Sigmoid colon (tissue), 4 donors: ENCODE data around the gene CMSS1.

Source experiments
- CTCF ChIP-seq, 4 experiments: fragments of 450-650 bp in 3 of 4; fragments of 200-600 bp in 1 of 4; IDR thresholded peaks; one replicate each; pipeline ENCODE4 v1.5.1; 2016 to 2019; ENCODE audit warnings: antibody characterized with exemption in 4 of 4, mild to moderate bottlenecking in 3 of 4, moderate library complexity in 2 of 4
- EP300 ChIP-seq, 4 donors: sonication (generic); formaldehyde crosslinking; IDR thresholded peaks; one replicate each; pipeline ENCODE4 v1.6.1; 2017; ENCODE audit warnings: antibody characterized with exemption in 4 of 4
- POLR2A ChIP-seq, 2 donors: fragments of 450-650 bp; IDR thresholded peaks; one replicate each; pipeline ENCODE4 v1.6.1; 2016; ENCODE audit warnings: antibody characterized with exemption in 2 of 2, mild to moderate bottlenecking in 2 of 2, moderate library complexity in 2 of 2
- POLR2AphosphoS5 ChIP-seq, 4 donors: sonication (generic); formaldehyde crosslinking; IDR thresholded peaks; one replicate each; pipeline ENCODE4 v1.6.1; 2017; ENCODE audit warnings: antibody characterized with exemption in 4 of 4

GRCh38 chr3:100213891-100214573 is 396.4 kb downstream of the CMSS1 start:
- TF ChIP-seq CTCF (IDR thresholded peaks at IDR 0.05) (no peak), POLR2A (IDR thresholded peaks at IDR 0.05) (no peak), POLR2AphosphoS5 (IDR thresholded peaks at IDR 0.05) (no peak), EP300 (IDR thresholded peaks at IDR 0.05) (no peak)
